GM19467 (cell line): ENCODE data around the gene AAR2.

Experiments used
- ATAC-seq: cut with Tn5 transposase; IDR thresholded peaks from one replicate; pipeline ENCODE4 v1.9.1; 2021; ENCODE audit warnings: mild to moderate bottlenecking, moderate library complexity; ENCODE audit not compliant: unreplicated experiment

The AAR2 gene, protein sequence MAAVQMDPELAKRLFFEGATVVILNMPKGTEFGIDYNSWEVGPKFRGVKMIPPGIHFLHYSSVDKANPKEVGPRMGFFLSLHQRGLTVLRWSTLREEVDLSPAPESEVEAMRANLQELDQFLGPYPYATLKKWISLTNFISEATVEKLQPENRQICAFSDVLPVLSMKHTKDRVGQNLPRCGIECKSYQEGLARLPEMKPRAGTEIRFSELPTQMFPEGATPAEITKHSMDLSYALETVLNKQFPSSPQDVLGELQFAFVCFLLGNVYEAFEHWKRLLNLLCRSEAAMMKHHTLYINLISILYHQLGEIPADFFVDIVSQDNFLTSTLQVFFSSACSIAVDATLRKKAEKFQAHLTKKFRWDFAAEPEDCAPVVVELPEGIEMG

DNA sequence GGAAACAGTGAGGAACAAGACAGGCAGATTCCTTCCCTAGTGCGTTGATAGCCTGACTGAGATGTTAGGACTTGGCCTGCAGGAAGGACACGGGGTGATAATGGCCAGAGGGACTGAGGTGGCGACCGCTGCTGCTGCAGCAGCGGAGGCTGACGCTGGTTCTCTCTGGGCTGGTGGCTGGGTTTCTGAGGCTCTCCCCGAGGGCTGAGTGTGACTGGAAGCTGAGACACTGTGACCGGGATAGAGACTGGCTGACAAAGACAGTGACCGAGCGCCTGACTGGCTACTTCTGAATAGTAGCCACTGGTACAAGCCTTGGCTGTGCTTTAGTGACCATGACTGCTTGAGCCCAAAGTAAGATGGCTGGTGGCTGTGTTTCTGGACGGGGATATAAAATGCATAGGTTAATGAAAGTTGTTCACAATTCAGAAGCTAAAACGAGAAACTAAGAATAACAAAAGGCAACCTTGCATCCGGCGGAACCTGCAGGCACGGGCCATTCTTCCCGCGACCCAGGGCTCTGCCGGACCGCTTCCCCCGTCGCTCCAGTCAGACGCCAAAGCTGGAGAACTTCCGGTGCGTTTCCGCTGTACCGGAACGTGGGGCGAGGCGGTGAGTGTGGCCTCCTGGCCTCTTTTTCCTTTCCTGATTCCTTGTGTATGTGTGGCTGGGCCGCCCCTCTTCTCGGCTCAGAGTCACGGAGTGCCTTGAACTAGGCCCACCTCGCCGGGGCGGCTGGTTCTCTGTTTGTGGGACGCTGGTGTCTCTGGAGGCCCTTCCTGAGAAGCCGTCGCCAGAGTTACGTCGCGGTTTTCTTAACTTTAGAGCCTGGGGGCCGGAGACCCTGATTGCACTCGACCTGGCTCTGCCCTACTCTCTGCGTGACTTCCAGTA is at the start of gene AAR2:
AAR2 (plus strand) TSS at position 587 of the 894 bp plus-strand sequence. CDS start 3,391 bp downstream, outside the sequence.
- ATAC-seq, result no peak

DNA sequence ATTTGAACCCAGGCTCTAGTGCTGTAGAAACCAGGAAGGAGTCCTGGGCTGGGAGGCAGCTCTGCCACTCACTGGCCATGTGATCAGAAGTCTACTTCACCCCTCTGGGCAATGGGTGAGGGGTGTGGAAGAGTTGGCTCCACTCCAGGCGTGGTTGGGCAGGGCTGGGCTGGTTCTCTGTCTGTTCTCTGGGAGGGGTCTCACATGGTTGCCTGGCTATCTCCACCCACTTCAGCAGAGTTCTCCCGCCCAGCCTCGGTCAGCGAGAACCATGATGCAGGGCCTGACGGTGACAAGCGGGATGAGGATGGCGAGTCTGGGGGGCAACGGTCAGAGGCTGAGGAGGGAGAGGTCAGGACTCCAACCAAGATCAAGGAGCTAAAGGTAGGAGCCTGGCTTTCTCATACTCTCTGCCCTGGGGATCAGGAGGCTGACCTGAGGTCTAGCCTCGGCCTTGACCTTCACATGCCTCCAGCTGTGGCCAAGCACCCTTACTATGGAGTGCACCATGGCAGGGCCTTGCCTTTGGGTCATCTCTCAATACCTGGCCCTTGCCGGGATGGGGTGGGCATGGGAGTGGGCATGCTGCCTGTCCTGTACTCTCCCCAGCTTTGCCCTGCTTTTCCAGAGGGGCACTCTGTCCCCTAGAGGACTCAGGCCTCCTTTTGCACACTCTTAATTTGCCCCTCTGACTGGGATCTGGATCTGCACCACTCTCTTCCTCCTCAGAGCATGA is 42.1 kb upstream of the AAR2 start:
- no peak for ATAC-seq

DNA sequence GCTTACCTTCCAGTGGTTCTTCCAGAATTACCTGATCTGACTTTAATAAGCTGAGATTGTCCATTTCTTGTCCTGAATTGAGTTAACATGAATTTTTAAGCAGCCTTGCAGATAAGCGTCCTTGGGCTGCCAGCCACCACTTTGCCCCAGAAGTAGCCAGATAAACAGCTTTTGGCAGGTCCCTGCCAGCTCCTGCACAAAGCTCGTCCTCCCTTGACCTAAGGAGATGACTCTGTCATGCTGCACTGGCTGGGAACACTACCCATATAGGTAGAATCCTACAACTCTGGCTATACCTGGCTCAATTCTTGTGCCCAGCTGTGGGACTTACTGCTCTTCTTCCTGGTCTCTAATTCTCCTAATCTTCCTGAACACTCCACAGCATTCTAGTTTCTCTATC is 39.6 kb upstream of the AAR2 start:
- no peak for ATAC-seq

DNA sequence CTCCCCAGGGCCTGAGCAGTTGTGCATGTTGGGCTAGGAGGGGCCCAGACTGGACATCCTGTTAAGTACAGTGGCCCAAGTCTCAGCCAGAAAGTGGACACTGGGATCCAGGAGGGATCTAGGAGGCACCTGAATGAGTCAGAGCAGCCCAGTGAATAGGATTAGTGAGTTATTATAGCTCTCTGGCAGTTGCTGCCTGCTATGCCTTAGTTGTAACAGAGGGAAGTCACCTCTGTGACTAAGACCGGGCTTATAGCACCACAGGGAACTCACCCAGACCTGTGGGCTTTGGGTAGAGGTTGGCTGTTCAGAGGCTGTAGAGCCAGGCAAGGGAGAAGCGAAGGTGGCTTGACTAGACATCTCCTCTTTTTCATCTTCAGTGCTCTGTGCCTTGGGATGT is 39.0 kb upstream of the AAR2 start:
- ATAC-seq, result no peak

DNA sequence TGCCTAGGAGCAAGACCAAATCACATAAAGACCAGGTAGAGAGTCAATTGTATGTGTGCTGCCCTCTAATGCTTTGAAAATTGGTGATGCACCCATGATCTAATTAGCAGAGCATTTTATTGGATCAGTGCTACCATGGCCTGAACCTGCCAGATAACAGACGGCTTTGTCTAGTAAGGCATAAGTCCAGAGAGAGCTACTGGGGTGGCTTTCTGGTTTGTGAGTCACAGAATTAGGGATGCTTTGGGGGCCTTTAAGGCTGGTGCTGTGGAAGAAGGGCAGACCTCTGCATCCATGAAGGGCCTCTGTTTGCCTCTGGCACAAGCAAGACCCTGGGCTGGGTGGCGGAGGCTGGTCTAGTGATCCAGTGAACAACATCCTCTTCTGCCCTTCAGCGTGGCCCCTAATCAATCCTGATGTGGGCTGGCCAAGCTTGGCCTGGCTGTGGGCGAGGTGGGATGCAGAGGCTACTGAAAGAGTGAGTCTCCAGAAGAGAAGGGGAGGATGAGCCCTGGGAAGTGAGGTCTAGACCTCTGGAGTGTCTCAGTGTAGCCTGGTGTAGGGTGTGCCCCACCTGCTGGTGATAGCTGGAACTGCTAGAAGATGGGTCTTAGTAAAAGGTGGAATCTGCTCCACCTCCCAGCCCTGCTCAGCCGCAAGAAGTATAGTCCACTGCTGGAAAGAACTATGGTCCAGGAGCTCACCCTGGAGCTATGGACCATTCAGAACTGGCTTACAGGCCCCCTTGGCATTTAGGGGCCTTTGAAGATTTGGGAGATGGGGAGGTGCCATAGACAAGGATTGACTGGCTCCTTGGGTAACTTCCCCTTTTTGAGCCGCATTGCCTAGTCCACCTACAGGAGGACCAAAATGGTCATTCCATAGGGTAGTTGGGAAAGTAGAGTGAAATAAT is 36.7 kb upstream of the AAR2 start:
- no peak for ATAC-seq

DNA sequence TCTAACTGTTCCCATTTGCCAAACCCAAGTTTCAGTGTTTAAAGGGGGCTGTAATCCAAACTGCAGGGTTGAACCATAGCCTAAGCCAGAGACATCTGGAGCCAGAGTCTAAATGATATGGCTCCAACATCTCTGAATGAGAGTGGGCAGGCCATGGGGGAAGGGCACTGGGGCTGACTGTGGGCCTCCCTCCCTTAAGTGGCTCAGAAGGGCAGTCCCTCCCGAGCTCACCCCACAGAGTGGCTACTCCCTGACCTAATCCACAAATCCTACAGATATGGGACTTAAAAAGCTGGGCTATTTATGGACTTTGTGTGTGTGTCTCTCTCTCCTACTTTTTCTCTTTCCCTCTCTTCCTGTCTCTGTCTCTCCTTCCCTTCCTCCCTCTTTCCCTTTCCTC is 35.8 kb upstream of the AAR2 start:
- ATAC-seq, result no peak

DNA sequence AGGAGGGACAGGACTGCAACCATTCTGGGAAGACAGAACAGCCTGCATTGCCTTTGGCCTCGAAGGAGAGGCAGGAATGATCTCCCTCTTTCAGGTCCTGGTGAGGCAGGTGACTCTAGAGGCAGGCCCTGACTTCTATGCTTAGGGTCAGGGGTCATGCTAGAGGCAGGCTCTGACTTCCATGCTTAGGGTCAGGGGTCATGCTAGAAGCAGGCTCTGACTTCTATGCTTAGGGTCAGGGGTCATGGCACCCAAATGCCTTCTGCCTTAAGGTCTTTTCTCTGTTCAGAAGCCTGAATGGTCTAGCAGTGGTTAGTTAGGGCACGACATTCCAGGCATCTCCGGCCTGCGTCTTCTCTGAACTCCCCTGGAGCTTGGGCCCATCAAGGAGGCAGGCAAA is 35.1 kb upstream of the AAR2 start:
- ATAC-seq, result no peak

DNA sequence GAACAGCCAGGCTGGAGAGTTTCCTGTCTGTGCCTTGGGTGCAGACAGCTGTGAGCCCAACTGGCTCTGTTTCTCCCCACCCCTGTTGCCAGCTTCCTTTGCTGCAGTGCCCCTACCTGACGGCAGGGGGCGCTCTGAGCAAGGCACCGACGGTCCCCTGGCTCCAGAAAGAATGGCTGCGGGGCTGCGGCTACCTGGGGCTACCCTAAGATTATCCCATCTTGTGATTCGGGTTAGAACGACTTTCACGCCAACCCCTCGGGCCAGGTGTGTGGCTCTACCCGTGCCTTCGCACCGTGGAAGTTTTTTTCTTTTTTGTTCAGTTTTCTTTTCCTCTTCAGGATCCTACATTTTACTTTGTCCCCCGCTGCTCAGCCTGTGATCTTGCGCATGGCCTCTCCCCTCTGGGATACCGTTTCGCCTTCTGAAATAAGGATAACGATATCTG is 33.4 kb upstream of the AAR2 start:
- no peak for ATAC-seq

DNA sequence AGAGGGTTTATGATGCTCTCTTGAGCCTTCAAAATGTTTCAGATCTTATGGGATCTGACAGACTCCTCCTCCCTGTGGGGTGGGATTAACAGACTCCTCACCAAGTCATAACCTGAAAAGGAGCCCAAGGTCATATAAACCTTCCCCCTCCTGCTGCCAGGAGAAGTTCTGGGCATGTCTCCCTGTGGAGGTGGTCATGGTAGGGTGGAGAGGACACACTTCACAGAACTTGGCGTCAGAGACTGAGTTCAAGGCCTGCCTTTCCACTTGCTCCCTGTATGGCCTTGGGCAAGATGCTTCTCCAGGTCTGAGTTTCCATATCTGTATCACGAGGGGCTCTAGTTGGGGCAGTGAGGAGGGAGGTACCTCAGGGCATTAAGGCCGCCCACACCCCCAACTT is 32.4 kb upstream of the AAR2 start:
- ATAC-seq, result no peak

DNA sequence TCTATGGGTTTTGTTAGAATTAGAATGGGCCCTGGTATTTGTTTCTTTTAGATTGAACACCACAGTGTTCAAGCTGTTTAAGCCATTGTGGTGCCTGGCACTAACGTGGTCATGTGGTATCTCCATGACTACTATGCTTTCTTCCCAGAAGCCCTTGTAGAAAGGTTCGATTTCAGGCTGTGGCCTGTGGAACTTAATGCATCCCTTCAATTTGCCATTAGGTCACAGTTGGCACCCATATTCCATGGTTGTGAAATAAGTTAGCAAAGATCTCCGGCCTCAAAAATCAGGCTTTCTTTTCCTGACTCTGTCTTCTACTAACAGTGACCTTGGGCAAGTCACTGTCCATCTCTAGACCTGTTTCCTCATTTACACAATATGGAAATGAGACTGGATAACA is 31.3 kb upstream of the AAR2 start:
- ATAC-seq, result no peak

DNA sequence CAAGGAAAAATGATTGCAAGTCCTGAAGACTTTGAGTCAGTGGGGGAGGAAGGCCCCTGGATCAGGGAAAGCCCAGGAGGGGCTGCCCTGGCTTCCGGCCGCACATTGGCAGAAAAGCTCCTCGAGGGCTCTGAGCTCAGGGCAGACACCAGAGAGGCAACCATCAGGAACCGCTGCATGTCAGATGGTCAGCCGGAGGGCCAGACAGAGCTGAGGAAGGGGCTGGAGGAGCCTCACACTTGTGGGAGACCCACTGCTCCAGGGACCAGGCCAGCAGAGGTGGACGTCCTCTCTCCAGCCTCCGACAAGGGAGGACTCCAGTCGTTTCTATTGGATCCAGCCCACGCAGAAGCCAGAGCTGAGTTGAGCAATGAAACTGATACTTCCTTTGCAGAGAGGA is 30.2 kb upstream of the AAR2 start:
- no peak for ATAC-seq

DNA sequence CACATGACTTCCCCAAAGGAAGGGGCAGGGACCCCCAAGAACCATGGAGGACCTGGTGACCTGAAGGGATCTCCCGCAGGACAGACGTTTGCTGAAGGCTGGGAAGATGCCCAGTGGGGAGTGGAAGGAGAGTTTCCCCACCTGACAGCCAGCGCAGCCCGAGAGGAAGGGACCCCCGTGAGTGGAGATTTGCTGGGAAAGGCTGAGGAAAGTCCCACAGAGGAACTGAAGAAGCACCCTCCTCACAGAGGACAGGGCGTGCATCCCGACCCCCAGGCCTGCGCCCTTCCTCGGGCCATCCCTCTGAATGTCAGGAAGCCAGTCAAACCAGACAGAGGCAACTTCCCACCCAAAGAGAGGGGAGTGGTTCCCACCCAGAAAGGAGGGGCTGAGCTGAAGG is 29.6 kb upstream of the AAR2 start:
- no peak for ATAC-seq

DNA sequence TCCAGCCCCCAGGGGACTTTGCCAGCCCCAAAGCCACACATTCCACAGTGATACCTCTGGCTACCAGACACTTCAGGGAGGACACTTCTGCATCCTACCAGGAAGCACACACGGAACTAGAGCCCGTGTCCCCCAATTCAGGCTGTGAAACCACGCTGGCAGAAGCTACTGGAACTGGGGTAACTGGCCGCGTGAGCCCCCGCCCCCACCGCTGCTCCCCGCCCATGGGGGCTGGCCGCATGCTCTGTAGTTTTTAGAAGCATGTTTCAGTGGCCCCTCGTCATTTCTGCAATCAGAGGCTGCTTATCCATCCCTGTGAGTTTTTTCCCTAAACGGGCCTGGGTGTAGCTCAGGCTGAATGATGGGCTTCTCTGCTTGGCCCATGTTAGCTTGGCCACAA is 28.7 kb upstream of the AAR2 start:
- no peak for ATAC-seq

DNA sequence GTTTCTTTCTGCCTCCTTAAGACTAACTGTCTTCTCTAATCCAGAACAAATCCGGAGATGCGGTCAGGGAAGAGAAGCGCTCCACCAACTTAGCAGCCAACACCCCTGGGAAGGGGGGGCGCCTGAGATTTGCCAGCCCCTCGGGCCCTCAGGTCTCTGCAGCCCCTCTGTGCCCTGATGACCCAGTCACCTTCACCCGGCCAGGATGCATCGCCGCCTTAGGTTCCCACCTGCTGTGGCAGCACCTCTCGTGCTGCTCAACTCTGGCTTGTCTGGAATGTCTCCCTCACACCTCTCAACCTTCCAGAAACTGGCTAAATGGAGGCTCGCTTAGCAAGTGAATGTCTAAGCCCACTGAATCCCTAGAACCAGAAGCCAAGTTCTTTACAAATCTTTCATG is 28.0 kb upstream of the AAR2 start:
- ATAC-seq, result no peak

DNA sequence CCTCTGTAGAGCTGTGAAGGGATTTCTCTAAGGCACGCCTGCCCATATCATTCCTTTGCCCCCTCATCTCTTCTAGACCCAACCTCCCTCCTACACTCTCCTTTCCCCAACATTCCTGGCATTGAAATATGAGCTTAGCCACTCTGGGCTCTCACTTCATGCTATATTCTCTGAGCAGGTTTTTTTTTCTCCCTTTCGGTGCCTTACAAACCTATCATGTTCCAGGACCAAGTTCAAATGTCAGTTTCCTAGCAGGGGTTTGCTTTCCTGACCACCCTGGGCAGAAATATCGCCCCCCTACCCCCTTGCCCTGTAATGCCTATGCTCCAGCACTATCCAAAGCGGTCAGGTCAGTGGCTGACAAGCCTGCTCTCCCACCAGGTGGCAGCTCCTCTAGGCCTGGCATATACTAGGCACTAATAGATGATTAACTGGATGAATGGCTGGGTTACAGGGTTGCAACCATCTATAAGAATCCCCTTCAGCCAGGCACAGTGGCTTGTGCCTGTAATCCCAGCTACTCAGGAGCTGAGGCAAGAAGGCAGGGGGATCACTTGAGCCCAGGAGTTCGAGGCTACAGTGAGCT is 25.7 kb upstream of the AAR2 start:
- no peak for ATAC-seq

DNA sequence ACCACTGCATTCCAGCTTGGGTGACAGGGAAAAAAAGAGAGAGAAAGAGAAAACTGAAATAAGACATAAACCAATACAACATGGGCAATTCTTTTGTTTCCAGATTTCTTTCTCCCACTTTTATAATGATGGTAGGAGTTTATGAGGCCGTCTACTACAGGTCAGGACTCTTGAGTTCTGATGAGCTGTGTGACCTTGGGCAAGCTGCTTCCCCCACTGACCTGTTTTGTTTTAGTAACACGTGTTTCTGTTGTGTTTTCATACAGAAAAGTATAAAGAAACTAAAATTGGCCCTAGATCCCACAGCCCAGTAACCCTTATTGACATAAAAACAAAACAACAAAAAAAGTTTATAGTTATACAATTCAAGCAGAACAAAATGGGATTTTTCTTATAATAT is 22.9 kb upstream of the AAR2 start:
- ATAC-seq, result no peak

DNA sequence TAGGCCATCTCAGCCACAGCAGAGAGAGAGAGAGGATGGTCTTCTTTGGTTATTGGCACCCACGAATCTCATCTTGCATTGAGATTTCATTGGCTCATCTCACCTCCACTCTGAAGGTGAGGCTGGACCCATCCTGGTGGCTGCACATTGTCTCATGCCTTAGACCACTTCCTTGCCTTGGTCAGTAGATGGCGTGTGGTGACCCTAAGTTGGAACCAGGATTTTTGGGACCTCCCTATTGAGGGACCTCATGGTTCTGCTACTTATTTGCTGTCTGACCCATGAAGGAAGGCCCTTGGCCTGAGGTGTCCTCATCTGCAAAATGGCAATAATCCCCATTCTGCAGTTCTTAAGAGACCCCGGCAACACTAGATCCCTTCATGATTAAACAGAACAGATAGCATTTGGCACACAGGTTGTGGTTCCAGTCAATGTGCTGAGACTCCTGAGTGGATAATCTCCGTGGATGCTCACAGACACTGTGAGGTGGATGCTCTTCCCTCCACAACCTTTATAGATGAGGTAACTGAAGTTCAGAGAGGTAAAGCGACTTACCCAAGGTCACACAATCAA is 21.5 kb upstream of the AAR2 start:
- no peak for ATAC-seq

DNA sequence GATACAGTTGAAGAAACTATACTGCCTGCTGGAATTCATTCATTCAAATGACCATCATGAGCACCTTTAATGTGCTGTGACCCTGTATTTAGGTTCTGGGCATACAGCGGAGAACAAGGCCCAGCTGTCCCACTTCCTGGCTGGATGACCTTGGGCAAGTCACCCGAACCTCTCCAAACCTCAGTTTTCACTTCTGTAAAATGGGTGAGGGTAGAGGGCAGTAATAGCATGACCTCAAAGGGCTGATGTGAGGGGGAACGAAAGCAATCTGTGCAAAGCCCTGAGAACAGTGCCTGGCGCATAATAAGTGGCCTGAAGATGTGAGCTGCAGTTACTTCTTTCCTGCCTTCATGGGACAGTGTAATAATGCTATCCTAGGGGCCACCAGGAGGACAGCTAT is 20.5 kb upstream of the AAR2 start:
- no peak for ATAC-seq

DNA sequence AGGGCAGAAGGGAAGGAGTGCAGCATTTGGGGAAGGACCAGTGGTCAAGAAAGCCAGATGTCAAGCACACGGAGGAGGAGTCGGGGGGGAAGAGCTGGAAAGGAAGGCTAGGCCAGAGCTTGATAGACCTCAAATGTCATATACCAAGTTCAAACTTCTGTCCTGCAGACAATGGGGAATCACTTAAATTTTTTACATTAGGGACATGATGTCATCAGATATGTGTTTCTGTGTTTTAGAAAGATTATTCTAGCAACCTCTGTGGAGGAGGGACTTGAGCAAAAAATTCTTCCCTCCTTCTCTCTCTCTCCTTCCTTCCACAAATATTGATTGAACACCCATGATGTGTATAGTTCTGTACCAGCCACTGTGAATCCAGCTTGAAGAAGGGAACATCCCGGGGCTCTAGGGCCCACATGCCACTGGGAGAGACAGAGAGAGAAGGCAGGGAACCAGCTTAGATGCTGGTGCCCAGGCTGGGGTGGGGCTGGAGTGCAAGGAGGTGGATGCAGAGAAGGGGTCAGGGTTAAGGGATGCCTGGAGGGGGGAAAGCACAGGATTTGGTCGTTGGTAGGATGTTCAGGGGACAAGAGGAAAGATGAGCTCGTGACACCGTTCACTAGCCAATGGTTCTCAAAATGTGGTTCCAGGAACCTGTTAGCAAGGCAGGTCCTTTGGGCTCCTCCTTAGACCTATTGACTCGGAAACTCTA is 19.8 kb upstream of the AAR2 start:
- ATAC-seq, result no peak
